ACC112 (cell line): ENCODE results near the gene PLEKHG3.

Experiments
- H2AFZ ChIP-seq: fragments of 200-600 bp; sonication (generic); one replicate; pipeline ENCODE4 v1.6.0; 2017; ENCODE audit warnings: antibody characterized with exemption, low read length; ENCODE audit not compliant: unreplicated experiment
- H3K27ac ChIP-seq: fragments of 200-600 bp; sonication (generic); 2 replicates; pipeline ENCODE4 v1.5.1; 2014; ENCODE audit warnings: low read depth, mild to moderate bottlenecking, antibody characterized with exemption, low read length, moderate library complexity
- H3K27me3 ChIP-seq: fragments of 200-600 bp; sonication (generic); 2 replicates; pipeline ENCODE4 v1.6.1; 2014; ENCODE audit warnings: mild to moderate bottlenecking, antibody characterized with exemption, low read length, moderate library complexity, mixed read lengths; ENCODE audit not compliant: insufficient read depth
- H3K36me3 ChIP-seq: fragments of 200-600 bp; sonication (generic); 2 replicates; pipeline ENCODE4 v1.6.1; 2016; ENCODE audit warnings: mild to moderate bottlenecking, antibody characterized with exemption, low read length, moderate library complexity, mixed read lengths; ENCODE audit not compliant: insufficient read depth
- H3K4me1 ChIP-seq: fragments of 200-600 bp; sonication (generic); one replicate; pipeline ENCODE4 v1.6.1; 2016; ENCODE audit warnings: low read length, mixed read lengths; ENCODE audit not compliant: insufficient read depth, unreplicated experiment, control insufficient read depth
- H3K4me3 ChIP-seq: fragments of 200-600 bp; sonication (generic); 2 replicates; pipeline ENCODE4 v1.5.1; 2014; ENCODE audit warnings: mild to moderate bottlenecking, low read depth, low read length
- H3K79me2 ChIP-seq: fragments of 200-600 bp; sonication (generic); one replicate; pipeline ENCODE4 v1.6.0; 2016; ENCODE audit warnings: low read length; ENCODE audit not compliant: control insufficient read depth, unreplicated experiment, insufficient read depth

The PLEKHG3 gene

DNA sequence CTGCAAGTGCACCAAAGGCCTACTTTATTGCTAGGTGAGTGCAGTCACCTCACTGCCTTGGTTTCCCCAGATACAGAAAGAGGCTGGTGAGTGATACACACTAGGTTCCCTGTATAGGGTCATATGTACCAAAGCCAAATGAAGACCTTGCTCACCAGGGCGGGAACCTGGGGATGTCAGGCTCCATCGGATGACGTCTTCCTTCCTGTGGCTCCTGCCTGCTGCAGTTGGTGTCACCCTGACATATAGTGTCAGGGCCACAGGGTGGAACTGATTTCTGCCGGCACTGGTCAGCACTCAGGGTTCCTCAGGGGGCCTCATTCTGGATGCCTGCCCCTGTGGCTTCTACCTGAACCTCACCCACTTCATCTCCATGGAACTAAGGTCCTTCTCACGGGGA, 43.1 kb downstream of the PLEKHG3 start:
- H2AFZ ChIP-seq, result no peak overlapping the region
- no peak overlapping the region for H3K4me3 ChIP-seq
- no peak overlapping the region for H3K27ac ChIP-seq
- no peaks in the 10 kb centered on the region for H3K4me1 ChIP-seq
- no peaks in the 10 kb centered on the region for H3K36me3 ChIP-seq
- H3K79me2 ChIP-seq, result no peaks in the 10 kb centered on the region
- no peaks in the 10 kb centered on the region for H3K27me3 ChIP-seq

- Histone ChIP-seq H3K79me2 (no peaks in the 10 kb centered on the region), H3K27ac (no peak overlapping the region), H3K27me3 (no peaks in the 10 kb centered on the region), H2AFZ (no peak overlapping the region), H3K4me1 (no peaks in the 10 kb centered on the region), H3K36me3 (no peaks in the 10 kb centered on the region), H3K4me3 (no peak overlapping the region)
Measured at GRCh38 chr14:64748521-64748920, 44.3 kb downstream of the PLEKHG3 start.

GRCh38 chr14:64748995-64749714, 44.9 kb downstream of the PLEKHG3 start:
- Histone ChIP-seq H3K36me3 (no peaks in the 10 kb centered on the region), H2AFZ (no peak overlapping the region), H3K4me3 (no peak overlapping the region), H3K27ac (no peak overlapping the region), H3K4me1 (no peaks in the 10 kb centered on the region), H3K79me2 (no peaks in the 10 kb centered on the region), H3K27me3 (peaks cover 4% of the 10 kb centered on the region; the same call in 1 of the 2 replicates)

- no peaks in the 10 kb centered on the region for H3K79me2 ChIP-seq
- no peaks in the 10 kb centered on the region for H3K36me3 ChIP-seq
- no peaks in the 10 kb centered on the region for H3K4me1 ChIP-seq
- no peak overlapping the region for H3K27ac ChIP-seq
- H2AFZ ChIP-seq, result no peak overlapping the region
- H3K27me3 ChIP-seq, result peaks cover 22% of the 10 kb centered on the region
- H3K4me3 ChIP-seq, result no peak overlapping the region
Measured at GRCh38 chr14:64752909-64753308, 48.7 kb downstream of the PLEKHG3 start.

DNA sequence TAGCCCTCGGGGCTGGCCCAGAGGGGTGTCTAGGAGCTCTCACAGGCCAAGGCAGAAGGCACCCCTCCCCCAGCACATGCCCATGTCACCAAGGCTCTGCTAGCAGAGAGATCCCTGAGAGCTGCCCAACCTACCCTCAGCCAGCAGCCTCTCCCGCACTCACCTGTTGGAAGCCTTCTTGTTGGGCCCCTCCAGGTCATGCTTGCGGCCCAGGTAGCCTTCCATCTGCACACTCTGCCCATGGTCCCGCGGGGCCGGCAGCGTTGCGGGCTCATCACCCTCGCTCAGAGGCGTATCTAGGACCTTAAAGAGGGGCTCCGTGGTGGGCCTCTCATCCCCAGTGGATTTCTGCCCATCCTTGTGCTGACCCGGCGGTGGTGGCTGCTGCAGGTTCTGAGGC, 49.1 kb downstream of the PLEKHG3 start:
- no peaks in the 10 kb centered on the region for H3K79me2 ChIP-seq
- no peaks in the 10 kb centered on the region for H3K36me3 ChIP-seq
- H3K27ac ChIP-seq, result no peak overlapping the region
- H2AFZ ChIP-seq, result no peak overlapping the region
- H3K4me1 ChIP-seq, result peaks cover 4% of the 10 kb centered on the region
- peaks cover 22% of the 10 kb centered on the region for H3K27me3 ChIP-seq
- H3K4me3 ChIP-seq, result no peak overlapping the region

GRCh38 chr14:64753999-64754398, 49.8 kb downstream of the PLEKHG3 start:
- Histone ChIP-seq H3K4me3 (no peak overlapping the region), H3K27me3 (peaks cover 22% of the 10 kb centered on the region), H3K79me2 (no peaks in the 10 kb centered on the region), H3K36me3 (no peaks in the 10 kb centered on the region), H3K4me1 (peaks cover 10% of the 10 kb centered on the region), H2AFZ (no peak overlapping the region), H3K27ac (no peak overlapping the region)

- peaks cover 11% of the 10 kb centered on the region for H3K4me1 ChIP-seq
- no peaks in the 10 kb centered on the region for H3K79me2 ChIP-seq
- H3K4me3 ChIP-seq, result no peak overlapping the region
- no peaks in the 10 kb centered on the region for H3K36me3 ChIP-seq
- H3K27me3 ChIP-seq, result peaks cover 22% of the 10 kb centered on the region
- H3K27ac ChIP-seq, result no peak overlapping the region
- no peak overlapping the region for H2AFZ ChIP-seq
Measured at GRCh38 chr14:64754685-64755084, 50.5 kb downstream of the PLEKHG3 start.

DNA sequence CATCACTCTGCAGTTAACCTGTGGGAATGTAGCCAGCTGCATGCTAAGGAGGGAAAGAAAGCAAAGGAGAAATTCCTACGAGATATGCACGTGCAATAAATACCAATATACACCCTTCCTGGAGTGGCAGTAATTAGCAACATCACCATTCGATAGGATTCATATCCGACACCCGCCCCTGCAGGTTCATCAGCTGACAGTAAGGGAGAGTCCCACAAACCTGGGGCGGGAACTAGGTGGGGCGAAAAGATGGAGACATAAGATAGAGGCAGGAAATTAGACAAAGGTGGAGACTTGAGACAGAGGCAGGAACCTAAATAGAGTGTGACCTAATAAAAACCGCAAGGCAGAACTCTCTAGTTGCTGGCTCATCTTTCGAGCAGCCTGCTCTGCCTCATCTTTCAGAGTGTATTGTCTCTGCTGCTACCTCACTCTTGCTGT, 51.6 kb downstream of the PLEKHG3 start:
- no peak overlapping the region for H2AFZ ChIP-seq
- no peak overlapping the region for H3K4me3 ChIP-seq
- no peak overlapping the region for H3K27ac ChIP-seq
- no peaks in the 10 kb centered on the region for H3K36me3 ChIP-seq
- no peaks in the 10 kb centered on the region for H3K79me2 ChIP-seq
- H3K27me3 ChIP-seq, result peaks cover 27% of the 10 kb centered on the region
- H3K4me1 ChIP-seq, result peaks cover 11% of the 10 kb centered on the region

GRCh38 chr14:64756712-64757111, 52.5 kb downstream of the PLEKHG3 start:
- H3K4me3 ChIP-seq, result no peak overlapping the region

GRCh38 chr14:64757601-64758000, 53.4 kb downstream of the PLEKHG3 start:
- Histone ChIP-seq H3K27me3 (peaks cover 33% of the 10 kb centered on the region), H3K27ac (no peak overlapping the region), H2AFZ (no peak overlapping the region), H3K36me3 (no peaks in the 10 kb centered on the region), H3K4me1 (peaks cover 22% of the 10 kb centered on the region), H3K79me2 (no peaks in the 10 kb centered on the region), H3K4me3 (no peak overlapping the region)

More at GRCh38 chr14:64756712-64757111, 52.5 kb downstream of the PLEKHG3 start:
- Histone ChIP-seq H3K4me1 (peaks cover 14% of the 10 kb centered on the region), H3K27ac (no peak overlapping the region), H3K36me3 (no peaks in the 10 kb centered on the region), H3K27me3 (peaks cover 33% of the 10 kb centered on the region), H2AFZ (no peak overlapping the region), H3K79me2 (no peaks in the 10 kb centered on the region)

- Histone ChIP-seq H3K4me1 (peaks cover 22% of the 10 kb centered on the region), H3K36me3 (no peaks in the 10 kb centered on the region), H3K27ac (no peak overlapping the region), H3K4me3 (no peak overlapping the region), H2AFZ (no peak overlapping the region), H3K79me2 (no peaks in the 10 kb centered on the region), H3K27me3 (peaks cover 33% of the 10 kb centered on the region)
Measured at GRCh38 chr14:64758025-64758521, 53.8 kb downstream of the PLEKHG3 start.
